Jurkat, Clone E6-1 (cell line): ENCODE data around the gene RASGRF2.
A peak's percentile ranks its signal among the peaks of the same experiment; 100 is the strongest.

Source experiments
- DNase-seq: peaks from one replicate; pipeline ENCODE4 v3.0.0-alpha.2; 2011; ENCODE audit warnings: low read depth, low spot score
- H3K4me3 ChIP-seq: 2 replicates; pipeline ENCODE4 v1.5.1; 2011; ENCODE audit warnings: mild to moderate bottlenecking, low read length, control low read depth, moderate library complexity

The RASGRF2 gene

GRCh38 chr5:81147011-81147885 is 187.1 kb downstream of the RASGRF2 start:
- no peak for DNase-seq
- peak overlapping the region; percentile 40 for H3K4me3 ChIP-seq

DNA sequence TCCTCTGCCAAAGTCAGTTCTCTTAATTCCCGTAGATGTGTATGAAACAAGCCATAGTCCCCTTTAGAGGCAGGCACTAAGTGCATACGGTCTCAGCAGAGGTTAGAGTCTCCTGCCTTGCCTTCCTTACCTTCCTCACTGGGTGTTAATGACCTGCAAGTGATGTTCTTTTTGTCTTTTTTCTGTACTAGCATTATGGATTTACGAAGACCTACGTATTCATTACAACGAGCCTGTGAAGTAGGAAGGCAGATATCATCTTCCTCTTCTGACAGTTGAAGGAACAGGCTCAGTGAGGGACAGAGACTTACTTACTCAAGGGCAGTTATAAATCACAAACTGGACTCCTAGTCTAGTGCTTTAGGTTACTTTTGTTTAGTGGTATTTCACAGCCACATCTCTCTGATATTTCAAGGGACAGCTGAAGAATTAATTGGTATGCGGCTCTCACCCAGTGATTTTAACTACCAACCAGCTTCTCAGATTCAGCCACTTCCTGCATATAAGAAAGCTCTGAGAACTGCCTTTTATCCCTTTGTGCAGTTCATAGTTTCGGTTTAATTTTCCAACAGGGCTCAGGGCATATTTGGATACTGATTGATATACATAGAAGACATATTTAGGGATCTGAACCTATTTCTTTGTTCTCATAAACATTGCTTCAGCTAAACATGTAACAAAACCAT is 187.9 kb downstream of the RASGRF2 start:
- peak; percentile 72 for DNase-seq
- H3K4me3 ChIP-seq, result peak overlapping the region; percentile 40

DNA sequence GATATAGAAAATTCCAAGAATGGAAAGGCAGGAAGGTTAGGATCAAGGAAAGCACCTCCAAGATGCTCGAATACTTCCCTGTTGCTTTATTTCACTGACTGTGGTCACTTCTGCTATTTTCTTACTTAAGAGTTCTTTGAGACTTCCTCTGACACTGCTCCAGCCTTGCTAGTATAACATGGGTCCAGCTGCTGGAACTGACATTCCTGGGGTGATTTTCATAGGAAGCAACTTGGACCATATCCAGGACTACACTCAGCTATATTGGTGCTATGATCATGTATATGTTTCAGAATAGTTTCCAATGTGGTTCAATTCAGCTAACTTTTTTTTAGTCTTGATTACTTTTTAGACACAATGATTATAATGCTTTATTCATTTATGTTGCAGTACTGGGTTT is 191.4 kb downstream of the RASGRF2 start:
- no peak overlapping the region for H3K4me3 ChIP-seq
- DNase-seq, result no peak

DNA sequence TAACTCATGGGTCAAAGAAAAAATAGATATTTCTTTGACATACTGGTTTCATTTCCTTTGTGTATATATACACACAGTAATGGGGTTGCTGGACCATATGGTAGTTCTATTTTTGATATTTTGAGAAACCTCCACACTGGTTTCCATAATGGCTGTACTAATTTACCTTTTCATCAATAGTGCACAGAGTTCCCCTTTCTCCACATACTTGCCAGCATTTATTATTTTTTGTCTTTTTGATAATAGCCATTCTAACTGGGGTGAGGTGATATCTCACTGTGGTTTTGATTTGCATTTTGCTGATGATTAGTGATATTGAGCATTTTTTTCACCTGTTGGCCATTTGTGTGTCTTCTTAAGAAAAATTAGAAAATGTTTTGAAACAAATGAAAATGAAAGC is 194.6 kb downstream of the RASGRF2 start:
- DNase-seq, result no peak
- H3K4me3 ChIP-seq, result no peak overlapping the region

GRCh38 chr5:81156732-81157131 is 196.6 kb downstream of the RASGRF2 start:
- H3K4me3 ChIP-seq, result no peak overlapping the region
- DNase-seq, result no peak

DNA sequence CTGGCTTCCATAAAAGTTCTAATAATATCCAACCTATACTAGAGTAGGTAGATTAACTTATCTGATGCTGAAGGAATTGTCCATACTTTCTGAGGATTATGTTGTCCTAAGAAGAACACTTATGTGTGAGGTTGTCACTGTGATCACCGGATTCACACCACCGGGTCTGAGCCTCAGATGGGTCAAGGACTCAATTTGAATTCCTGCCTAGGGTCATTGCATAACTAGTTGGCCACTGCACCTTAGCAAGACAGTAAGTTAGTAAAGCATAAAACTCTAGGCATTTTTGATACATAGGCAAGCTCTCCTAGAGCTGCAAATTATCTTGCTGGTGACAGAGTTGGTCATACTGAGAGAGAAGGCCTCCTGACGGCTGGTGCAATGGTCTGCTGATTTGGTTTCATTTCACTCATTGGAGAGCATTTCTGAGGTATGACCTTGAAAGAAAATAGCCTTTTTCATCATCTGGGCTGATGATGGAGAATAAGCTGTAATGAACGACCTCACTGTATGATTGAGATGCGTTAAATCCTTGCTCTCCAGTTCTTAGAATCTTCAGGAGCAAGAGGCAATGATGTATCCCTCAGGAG is 200.9 kb downstream of the RASGRF2 start:
- no peak for DNase-seq
- no peak overlapping the region for H3K4me3 ChIP-seq

- DNase-seq, result no peak
- H3K4me3 ChIP-seq, result no peak overlapping the region
Observed at GRCh38 chr5:81162501-81162900, 202.3 kb downstream of the RASGRF2 start.

DNA sequence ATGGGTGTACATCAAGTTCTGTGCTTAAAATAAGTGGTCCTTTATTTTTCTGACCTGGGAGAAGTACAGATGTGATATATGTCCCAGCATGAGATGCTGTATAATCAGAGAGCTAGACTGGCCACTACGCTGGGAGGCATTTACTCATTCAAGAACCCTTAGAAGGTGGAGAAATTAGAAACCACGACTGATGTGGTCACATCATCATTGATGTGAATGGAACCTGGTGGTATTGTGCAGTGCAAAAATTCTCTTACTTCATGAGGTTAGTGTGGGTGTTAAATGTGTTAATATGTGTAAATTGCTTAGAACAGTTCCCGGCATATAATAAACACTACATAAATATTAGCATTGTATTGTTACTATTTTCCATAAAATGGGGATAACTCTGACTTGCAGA is 203.5 kb downstream of the RASGRF2 start:
- H3K4me3 ChIP-seq, result no peak overlapping the region
- DNase-seq, result no peak

GRCh38 chr5:81164476-81164875 is 204.3 kb downstream of the RASGRF2 start:
- no peak for DNase-seq
- H3K4me3 ChIP-seq, result no peak overlapping the region

DNA sequence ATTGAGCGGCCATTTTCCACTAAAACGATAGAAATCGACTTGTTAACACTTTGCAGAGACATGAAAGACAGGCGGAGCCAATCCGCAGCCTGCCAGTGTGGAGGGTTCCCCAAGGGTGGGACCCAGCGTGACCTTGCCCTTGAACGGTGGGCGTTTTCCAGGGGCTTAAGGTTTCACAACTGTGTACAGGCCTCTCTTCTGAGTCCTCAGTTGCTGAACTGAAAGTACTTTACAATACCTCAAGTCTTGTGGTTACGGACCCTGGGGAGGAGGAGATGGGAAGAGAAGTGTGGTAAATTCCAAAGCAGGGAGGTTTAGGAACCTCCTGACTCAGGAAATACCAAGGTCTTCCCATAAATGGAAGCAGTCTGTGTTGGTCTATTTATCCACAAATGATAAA is 204.8 kb downstream of the RASGRF2 start:
- no peak overlapping the region for H3K4me3 ChIP-seq
- DNase-seq, result no peak

- H3K4me3 ChIP-seq, result no peak overlapping the region
- peak; percentile 38 for DNase-seq
Observed at GRCh38 chr5:81165493-81166119, 205.4 kb downstream of the RASGRF2 start.

DNA sequence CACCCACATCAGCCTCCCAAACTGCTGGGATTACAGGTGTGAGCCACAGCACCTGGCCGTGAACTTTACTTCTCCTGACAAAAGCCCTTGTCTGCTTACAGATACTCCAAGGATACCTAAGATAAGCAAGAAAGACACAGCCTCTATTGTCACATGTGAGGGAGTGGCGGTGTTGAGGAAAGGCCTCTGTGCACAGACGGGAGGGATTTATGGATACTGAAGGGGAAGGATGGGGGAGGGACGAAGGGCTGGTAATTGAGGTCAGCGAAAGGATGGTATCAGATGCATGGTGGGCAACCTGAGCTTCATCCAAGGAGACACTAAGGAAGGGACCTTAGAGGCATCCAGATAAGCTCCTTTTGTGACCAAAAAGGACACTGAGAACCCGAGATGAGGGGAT is 206.3 kb downstream of the RASGRF2 start:
- DNase-seq, result no peak
- no peak overlapping the region for H3K4me3 ChIP-seq

GRCh38 chr5:81167078-81167477 is 206.9 kb downstream of the RASGRF2 start:
- H3K4me3 ChIP-seq, result no peak overlapping the region
- no peak for DNase-seq

GRCh38 chr5:81167544-81167943 is 207.4 kb downstream of the RASGRF2 start:
- DNase-seq, result no peak
- H3K4me3 ChIP-seq, result no peak overlapping the region

DNA sequence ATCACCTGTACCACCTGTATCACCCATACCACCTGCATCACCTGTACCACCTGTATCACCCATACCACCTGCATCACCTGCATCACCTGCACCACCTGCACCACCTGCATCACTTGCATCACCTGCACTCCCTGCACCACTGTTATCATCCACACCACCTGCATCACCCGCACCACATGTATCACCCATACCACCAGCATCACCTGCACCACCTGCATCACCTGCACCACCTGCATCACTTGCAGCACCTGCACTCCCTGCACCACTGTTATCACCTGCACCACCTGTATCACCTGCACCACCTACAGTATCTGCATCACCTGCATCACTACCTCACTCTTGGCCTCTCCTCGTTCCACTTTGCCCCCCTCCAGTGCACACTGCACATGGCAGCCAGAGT is 209.8 kb downstream of the RASGRF2 start:
- DNase-seq, result no peak
- H3K4me3 ChIP-seq, result no peak overlapping the region

DNA sequence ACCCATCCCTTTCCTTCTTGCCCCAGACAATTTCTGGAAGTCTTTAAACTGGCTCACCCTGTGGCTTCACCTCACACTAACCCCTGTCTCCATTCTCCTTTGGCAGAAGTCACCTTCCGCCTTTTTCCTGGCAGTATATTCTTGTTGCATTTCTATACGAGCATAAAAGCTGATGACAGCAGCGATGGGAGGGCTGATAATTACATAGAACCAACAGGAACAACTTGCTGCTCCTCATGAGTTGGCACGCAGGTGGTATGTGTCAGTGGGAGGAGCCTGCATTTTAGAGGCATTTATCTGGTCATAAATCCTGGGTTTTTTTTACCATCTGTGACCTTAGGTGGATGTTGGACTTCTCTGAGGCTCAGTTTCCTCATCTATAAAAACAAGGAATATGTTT is 211.6 kb downstream of the RASGRF2 start:
- DNase-seq, result no peak
- no peak overlapping the region for H3K4me3 ChIP-seq

DNA sequence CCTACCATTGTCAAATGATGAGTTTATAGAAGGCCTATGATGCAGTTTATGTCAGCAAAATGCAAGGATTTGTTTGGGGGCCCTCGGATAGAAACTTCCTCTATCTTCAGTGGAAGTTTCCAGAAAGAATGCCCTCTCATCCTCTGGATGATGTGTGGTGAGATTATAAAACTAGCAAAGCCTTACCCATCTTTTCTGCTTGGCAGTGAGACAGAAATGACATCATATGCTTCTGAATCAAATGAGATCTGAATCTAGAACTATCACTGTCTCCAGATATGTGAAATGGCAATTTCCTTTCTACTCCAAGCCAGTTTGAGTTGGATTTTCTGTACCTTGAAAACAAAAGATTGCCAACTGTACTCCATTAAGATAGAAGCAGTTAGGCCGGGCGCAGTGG is 212.5 kb downstream of the RASGRF2 start:
- H3K4me3 ChIP-seq, result no peak overlapping the region
- no peak for DNase-seq

GRCh38 chr5:81177061-81177460 is 216.9 kb downstream of the RASGRF2 start:
- H3K4me3 ChIP-seq, result no peak overlapping the region
- DNase-seq, result no peak

- DNase-seq, result no peak
Observed at GRCh38 chr5:81179959-81180358, 219.8 kb downstream of the RASGRF2 start.

More at GRCh38 chr5:81179959-81180358, 219.8 kb downstream of the RASGRF2 start:
- H3K4me3 ChIP-seq, result no peak overlapping the region
